ENCODE measurements around the gene GNAI1.

DNA sequence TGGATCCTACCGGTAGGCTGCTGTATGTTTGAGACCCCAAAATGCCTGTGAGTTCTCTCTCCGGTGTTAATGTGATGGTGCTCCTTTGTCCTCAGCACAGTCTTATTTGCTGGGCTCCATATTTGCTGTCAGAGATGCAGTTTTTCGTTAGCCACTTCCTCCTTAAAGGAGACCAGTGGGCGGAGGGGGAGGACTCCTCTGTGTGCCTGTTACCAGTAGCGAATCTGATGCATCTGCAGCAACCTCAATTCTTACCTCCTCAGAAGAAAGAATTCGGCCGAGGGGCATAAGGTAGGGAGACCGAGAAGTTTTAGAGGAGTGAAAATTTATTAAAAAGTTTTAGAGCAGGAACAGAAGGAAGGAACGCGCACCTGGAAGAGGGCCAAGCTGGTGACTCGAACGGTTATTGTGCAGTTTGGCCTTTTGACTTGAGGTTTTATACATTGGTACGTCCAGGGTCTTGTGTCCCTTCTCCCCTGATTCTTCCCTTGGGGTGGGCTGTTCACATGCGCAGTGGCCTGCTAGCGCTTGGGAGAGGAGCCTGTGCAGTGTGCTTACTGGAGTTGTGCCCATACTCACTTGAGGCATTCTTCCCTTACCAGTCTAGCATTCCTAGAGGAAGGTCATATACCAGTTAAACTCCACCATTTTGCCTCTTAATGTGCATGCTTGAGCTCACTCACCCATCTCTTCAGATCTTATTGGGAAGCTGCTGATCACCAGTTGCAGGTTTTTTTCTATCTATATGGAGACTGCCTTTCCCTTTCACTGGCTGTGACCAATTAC, 49.5 kb downstream of the GNAI1 start:
- TF ChIP-seq CTCF (conservative IDR thresholded peaks at IDR 0.05; ENCODE audit: low read length) (no peak), EZH2phosphoT487 (IDR thresholded peaks at IDR 0.05; ENCODE audit: borderline replicate concordance, low read depth, low read length) (no peak)

Data from OCI-LY7 (cell line).